GM04504 (cell line): ENCODE measurements around the gene TRAF2.

Experiments
- DNase-seq: peaks from one replicate; pipeline ENCODE4 v3.0.0-alpha.2; 2012; ENCODE audit warnings: low read depth

Gene TRAF2

DNA sequence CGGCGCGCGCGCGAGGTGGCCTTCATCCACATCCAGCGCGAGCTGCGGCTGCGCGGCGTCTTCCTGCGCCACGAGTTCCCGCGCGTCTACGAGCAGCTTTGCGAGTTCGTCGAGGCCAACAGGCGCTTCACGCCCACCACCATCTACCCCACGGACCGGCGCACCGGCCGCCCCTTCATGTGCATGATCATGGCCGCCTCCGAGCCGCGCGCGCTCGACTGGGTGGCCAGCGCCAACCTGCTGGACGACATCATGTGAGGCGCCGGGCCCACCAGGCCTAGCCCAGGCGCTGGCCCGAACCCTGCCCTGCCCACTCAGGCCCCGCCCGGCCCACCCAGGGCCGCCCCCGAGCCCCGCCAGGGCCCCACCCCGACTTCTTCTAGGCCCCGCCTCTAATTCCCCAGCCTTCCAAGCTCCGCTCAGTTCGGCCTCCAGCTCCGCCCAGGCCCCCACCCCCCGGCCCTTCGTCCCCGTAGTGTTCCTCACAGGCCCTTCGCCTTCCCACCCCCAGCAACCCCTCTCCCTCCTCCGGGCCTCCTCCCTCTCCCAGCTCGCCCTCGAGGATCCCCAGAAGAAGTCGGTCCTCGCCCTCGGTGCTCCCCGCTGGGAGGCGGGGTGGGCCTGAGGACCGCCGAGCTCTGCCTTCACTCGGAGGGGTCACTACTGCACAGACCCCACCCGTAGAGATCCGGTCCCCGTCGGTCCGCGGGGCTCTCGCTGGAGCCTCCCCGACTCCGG is 39.1 kb upstream of the TRAF2 start:
- no peak for DNase-seq

DNA sequence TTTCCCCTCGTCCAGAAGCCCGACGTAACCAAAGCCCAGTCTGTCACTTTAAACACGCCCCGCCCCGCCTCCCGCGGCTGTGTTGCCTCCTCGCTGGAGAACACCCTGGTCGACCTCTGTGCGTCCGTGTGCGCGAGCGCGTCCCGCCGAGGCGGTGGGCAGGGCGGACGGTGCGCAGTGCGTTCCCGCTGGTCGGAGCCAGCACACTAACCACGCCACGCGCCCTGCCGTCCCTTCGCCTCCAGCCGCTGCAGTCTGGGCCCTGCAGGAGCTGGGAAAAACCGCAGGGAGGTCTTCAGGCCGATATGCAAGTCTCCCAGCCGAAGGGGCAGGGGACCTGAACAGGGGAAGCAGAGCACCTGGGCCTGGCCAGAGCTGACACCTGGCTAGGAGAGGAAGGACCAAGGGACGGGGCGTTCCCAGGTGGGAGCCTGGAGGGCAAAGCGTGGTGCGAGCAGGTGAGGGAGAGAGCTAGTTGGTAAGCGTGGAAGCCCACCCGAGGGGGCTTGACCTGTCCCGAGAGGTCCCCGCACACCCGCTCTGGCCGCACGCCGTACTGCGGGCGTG is 38.4 kb upstream of the TRAF2 start:
- DNase-seq, result peak; percentile 60

DNA sequence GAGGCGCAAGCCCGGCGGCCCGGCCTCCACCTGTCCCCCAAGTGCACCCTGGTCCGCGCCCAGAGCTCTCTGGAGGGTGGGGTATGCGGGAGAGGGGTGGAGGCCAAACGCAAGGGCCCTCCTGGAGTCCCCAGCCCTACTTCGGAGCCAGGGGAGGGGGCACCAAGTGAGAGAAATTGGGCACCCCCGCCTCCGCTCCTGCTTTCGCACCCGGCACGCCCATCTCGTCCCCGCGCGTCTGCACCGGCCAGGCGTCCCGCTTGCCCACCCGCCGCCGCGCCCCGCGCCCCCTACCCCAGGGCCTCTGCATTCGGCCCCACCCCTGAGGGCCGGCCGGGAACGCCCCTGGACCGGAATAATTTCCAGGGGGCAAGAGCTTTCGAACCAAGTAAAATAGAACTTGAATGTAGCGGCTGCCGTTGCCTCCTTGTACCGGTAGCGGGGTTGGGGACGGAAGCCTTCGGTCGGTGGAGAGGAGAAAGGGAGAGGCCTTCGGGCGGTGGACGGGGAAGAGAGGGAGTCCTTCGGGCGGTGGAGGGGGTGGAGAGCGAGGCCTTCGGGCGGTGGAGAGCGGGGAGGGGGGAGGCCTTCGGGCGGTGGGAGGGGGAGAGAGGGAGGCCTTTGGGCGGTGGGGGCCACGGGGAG is 37.8 kb upstream of the TRAF2 start:
- no peak for DNase-seq

DNA sequence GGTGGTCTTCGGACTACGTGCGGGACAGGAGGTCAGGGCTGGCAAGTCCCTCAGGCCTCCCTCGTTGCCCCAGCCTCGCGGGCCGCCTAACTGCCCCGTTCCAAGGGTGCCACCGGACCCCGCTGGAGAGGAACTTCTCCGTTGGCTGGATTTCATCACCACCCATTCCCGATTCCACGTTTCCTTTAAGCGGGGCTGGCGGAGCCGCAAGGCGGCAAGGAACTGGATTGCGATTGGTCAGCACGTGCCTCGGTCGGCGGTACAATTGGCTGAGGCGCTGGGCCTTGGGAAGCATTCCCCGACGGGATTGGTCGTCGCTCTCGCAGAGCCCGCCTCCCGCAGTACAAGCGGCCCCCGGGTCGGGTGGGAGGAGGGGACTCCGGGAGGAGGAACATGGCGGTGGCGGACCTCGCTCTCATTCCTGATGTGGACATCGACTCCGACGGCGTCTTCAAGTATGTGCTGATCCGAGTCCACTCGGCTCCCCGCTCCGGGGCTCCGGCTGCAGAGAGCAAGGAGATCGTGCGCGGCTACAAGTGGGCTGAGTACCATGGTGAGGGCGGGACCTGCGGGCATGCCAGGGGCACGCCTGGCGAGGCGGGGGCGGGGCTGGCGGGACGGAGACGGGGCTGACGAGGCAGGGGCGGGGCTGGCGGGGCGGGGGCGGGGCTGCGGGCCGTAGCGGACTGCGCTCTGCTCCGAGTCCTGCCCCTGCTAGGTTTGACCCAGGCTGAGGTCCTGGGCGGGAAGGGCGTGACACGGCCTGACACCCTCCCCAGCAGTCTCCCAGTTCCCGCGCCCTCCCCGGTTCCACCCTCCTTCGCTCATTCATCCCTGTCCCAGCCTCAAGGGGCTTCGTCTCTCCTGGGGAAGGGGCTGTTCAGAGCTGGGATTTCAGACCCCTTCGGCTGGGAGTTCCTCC is 37.0 kb upstream of the TRAF2 start, which contains the start of gene PHPT1:
PHPT1 (plus strand) TSS at position 372 of the 922 bp plus-strand sequence; CDS start at position 394, 22 bp downstream.
- peak; percentile 97 for DNase-seq

DNA sequence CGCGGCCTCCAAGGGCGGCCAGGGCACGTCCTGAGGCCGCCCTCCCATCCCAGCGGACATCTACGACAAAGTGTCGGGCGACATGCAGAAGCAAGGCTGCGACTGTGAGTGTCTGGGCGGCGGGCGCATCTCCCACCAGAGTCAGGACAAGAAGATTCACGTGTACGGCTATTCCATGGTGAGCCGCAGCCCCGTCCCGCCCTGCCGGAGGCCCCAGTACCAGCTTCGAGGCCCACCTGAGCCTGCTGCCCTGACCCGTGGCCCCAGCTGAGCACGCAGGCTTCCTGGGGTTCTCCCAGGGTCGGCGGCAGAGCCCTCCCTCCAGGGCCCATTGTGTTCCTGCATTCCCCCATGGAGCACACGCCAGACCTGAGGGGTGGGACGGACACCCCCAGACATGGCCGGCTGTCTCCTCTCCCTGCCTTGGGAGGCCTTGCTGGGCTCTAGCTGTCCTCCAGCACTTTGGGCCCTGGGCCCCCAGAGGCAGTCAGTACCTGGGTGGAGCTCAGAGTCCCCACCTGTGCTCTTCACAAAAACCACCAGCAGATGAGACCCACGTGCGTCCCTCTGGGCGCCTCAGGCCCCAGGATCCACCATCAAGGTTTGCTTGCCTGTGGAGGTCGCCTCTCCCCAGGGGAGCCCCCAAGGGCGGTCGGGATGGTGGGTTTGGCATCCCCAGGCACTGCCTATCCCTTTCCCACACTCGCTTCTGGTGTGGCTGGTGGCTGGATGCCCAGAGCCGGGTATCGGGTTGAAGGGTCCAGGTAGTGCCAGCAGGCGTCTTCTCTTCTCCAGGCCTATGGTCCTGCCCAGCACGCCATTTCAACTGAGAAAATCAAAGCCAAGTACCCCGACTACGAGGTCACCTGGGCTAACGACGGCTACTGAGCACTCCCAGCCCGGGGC is 36.1 kb upstream of the TRAF2 start:
- DNase-seq, result no peak

DNA sequence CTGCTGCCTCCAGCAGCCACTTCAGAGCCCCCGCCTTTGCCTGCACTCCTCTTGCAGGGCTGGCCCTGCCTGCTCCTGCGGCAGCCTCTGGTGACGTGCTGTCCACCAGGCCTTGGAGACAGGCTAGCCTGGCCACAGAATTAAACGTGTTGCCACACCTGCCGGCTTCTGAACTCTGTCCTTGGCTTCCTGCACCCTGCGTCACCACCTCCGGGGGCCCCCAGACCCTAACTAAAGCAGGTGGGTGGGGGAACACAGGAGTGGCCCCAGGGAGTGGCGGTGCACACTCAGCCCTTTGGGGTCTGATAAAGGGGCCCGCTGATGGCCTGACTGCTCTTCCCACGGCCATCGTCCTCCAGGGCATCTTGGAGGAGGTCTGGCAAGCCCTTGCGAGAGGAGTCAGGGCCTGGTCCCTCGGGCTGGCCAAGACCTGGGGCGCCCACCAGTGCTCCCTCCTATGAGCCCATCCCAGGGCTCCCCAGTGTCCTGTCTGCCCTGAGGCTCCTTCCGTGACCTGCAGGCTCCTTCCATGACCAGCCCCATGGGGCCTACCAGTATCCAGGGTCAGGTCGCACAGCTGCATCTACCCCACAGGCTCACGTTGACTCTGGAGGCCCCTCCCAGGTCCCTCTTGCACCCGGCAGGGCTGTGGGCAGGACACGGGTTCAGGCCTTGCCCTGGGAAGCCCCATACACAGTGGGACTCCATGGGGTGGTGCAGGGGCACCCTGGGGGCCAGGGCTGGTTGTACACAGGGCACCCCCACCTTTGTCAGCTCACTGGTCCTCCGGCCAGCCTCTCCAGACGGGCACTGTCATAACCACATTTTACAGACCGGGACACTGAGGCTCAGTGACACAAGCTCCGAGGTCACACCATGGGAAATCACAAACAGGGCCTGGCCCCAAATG is 35.2 kb upstream of the TRAF2 start:
- DNase-seq, result no peak

DNA sequence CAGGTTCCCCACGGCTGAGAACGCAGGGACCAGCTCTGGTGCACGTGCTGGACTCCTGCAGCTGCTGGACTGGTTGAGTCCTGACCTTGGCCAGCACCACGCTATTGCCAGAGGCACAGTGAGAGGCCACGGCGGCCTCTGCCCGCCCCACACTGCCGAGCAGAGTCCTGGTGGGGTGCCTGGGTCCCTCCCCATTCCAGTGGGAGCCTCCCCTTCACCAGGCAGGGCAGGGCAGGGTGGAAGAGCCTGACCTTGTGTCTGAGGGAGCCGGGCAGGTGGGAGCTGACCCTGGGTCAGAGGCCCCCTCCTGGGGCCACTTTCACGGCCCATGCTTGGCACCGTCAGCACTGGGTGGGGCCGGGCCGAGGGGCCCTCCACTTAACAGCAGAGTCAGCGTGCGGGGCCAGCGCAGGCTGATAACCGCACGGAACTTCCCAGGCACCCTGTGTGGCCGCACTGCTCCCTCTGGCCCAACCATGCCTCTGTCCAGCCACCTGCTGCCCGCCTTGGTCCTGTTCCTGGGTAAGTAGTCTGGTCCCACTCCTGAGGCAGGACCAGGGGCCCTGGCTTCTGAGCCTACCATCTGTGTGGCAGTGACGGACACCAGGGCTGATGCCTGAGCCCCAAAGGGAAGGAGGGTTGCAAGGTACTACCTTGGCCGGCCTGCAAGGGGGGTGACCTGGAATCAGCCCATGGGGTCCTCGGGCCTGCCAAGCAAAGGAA is 34.2 kb upstream of the TRAF2 start, which contains the start of gene MAMDC4:
MAMDC4 (plus strand) TSS at position 406 of the 723 bp plus-strand sequence; CDS start at position 477, 71 bp downstream.
- DNase-seq, result no peak

DNA sequence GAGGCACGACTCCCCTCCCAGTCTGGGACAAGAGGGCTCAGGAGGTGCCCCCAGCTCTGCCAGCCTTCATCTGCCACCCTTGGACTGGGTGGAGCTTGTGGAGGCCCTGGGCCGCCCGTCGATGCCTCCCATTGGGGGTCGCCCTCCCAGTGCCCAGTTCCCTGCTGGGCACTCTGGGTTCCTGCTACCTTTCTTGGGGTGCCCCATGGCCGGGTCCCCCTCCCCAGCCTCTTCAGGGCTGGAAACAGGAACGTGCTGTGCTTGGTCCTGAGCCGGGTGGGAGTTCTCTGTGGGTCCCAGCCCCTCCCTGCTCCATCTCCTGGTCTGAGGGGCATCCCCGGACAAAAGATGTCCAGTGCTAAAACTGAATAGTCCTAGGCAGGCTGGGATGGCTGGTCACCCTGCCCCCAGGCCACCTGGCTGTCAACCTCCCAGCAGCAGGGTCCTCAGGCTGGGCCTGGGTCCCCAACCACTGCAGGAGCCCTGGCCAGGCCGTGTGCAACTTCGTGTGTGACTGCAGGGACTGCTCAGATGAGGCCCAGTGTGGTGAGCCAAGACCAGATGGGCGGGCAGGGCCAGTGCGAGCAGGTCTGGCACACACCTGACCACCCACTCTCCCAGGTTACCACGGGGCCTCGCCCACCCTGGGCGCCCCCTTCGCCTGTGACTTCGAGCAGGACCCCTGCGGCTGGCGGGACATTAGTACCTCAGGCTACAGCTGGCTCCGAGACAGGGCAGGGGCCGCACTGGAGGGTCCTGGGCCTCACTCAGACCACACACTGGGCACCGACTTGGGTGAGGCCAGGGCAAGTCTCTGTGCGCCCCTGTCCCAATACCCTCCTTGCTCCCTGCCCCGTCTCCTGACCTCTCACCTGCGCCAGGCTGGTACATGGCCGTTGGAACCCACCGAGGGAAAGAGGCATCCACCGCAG is 33.4 kb upstream of the TRAF2 start:
- DNase-seq, result no peak

DNA sequence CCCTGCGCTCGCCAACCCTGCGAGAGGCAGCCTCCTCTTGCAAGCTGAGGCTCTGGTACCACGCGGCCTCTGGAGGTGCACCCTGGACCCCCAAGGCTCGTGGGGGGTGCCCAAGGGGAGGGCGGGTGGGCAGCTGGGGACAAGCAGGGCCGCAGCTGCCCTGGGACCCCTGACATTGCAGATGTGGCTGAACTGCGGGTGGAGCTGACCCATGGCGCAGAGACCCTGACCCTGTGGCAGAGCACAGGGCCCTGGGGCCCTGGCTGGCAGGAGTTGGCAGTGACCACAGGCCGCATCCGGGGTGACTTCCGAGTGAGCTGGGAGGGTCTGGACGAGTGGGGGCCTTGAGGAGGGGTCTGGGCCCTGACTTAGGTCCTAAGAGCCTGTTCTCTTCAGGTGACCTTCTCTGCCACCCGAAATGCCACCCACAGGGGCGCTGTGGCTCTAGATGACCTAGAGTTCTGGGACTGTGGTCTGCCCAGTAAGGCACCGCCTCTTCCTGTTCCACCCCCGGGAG is 32.7 kb upstream of the TRAF2 start:
- no peak for DNase-seq

DNA sequence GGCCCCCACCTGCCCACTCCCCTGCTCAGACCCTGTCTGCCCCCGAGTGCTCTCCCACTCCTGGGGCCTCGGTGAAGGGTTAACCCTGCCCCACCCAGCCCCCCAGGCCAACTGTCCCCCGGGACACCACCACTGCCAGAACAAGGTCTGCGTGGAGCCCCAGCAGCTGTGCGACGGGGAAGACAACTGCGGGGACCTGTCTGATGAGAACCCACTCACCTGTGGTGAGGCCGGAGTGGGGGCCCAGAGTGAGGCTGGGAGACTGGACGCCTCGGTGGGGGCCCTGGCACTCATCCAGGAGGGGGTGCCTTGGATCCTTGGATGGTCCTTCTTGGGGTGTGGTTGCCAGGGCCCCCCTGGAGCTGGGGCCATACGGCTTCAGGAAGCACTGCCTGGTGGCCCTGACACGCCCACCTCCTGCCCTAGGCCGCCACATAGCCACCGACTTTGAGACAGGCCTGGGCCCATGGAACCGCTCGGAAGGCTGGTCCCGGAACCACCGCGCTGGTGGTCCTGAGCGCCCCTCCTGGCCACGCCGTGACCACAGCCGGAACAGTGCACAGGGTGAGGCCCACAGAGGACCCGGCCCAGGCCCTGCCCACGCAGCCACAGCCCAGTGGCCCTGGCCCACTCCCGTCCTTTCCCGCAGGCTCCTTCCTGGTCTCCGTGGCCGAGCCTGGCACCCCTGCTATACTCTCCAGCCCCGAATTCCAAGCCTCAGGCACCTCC is 32.0 kb upstream of the TRAF2 start:
- DNase-seq, result no peak

DNA sequence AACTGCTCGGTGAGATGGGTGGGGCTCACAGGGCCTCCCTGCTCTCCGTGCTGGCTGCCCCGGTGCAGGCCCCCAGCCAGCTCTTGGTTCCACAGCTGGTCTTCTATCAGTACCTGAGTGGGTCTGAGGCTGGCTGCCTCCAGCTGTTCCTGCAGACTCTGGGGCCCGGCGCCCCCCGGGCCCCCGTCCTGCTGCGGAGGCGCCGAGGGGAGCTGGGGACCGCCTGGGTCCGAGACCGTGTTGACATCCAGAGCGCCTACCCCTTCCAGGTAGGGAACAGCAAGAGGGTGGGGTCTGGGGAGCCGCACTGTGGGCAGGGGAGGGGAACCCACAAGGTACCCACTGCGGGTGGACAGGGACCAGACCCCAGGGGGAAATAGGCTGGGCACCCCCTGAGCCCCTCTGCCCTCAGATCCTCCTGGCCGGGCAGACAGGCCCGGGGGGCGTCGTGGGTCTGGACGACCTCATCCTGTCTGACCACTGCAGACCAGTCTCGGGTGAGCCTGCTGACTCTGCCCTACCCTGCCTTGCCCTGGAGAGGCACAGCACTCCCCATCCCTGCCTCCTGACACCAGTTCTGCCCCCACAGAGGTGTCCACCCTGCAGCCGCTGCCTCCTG is 31.4 kb upstream of the TRAF2 start:
- DNase-seq, result no peak

DNA sequence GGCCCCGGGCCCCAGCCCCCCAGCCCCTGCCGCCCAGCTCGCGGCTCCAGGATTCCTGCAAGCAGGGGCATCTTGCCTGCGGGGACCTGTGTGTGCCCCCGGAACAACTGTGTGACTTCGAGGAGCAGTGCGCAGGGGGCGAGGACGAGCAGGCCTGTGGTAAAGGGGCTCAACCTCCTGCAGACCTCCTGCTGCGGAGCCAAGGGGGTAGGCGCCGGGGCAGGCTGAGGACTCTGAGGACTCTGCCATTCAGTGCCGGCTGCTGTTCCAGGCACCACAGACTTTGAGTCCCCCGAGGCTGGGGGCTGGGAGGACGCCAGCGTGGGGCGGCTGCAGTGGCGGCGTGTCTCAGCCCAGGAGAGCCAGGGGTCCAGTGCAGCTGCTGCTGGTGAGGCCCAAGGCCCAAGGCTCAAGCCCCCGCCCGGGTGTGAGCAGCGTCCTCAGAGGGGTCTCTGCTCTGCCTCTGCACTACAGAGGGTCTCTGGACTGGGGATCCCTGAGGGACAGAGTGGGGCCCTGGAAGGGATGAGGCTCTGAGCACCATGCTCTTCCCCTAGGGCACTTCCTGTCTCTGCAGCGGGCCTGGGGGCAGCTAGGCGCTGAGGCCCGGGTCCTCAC is 30.7 kb upstream of the TRAF2 start:
- DNase-seq, result no peak

DNA sequence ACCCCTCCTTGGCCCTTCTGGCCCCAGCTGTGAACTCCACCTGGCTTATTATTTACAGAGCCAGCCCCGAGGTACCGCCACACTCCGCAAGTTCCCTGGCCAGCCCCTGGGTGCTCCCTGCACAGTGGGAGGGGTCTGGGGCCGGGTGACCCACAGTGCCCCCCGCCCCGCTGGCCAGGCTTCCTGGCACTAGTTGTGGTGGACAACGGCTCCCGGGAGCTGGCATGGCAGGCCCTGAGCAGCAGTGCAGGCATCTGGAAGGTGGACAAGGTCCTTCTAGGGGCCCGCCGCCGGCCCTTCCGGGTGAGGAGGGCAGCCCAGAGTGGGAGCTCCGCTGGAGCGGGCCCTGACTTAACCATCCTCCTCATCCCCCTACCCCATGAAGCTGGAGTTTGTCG is 30.2 kb upstream of the TRAF2 start:
- no peak for DNase-seq

DNA sequence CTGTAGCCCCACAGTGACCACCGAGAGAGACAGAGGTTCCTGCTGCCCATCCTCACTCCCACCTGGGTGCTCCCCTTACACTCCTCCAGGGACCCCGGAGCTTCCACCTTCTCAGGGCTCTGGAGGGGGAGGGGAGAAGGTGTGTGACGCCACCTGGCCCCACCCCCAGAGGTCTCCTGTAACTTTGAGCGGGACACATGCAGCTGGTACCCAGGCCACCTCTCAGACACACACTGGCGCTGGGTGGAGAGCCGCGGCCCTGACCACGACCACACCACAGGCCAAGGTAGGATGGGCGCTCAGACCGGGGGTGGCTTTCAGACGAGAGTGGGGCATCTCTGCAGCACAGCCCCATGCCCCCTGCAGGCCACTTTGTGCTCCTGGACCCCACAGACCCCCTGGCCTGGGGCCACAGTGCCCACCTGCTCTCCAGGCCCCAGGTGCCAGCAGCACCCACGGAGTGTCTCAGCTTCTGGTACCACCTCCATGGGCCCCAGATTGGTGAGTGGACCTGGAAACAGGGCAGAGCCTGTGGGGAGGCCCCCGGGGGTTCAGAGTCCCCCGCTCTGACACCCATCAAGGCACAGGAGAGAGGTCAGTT is 29.7 kb upstream of the TRAF2 start:
- DNase-seq, result no peak

DNA sequence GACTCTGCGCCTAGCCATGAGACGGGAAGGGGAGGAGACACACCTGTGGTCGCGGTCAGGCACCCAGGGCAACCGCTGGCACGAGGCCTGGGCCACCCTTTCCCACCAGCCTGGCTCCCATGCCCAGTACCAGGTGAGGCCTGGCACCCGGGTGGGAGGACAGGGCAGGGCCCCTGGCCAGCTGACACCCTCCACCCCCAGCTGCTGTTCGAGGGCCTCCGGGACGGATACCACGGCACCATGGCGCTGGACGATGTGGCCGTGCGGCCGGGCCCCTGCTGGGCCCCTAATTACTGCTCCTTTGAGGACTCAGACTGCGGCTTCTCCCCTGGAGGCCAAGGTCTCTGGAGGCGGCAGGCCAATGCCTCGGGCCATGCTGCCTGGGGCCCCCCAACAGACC is 29.1 kb upstream of the TRAF2 start:
- no peak for DNase-seq
